GM12865 (cell line): ENCODE data around the gene FAM124B.
A peak's percentile ranks its signal among the peaks of the same experiment; 100 is the strongest.

Experiments used
- DNase-seq: peaks from one replicate; pipeline ENCODE4 v3.0.0; 2010; ENCODE audit warnings: low read depth
- H3K4me3 ChIP-seq: 2 replicates; pipeline ENCODE4 v1.5.1; 2011; ENCODE audit warnings: mild to moderate bottlenecking, low read depth, low read length, control low read depth
- CTCF ChIP-seq: IDR thresholded peaks from 2 replicates; pipeline ENCODE4 v1.5.1; 2011; ENCODE audit warnings: low read length, control low read depth, low read depth, inconsistent platforms; ENCODE audit not compliant: insufficient read depth; ENCODE audit errors: missing control alignments

Gene FAM124B

DNA sequence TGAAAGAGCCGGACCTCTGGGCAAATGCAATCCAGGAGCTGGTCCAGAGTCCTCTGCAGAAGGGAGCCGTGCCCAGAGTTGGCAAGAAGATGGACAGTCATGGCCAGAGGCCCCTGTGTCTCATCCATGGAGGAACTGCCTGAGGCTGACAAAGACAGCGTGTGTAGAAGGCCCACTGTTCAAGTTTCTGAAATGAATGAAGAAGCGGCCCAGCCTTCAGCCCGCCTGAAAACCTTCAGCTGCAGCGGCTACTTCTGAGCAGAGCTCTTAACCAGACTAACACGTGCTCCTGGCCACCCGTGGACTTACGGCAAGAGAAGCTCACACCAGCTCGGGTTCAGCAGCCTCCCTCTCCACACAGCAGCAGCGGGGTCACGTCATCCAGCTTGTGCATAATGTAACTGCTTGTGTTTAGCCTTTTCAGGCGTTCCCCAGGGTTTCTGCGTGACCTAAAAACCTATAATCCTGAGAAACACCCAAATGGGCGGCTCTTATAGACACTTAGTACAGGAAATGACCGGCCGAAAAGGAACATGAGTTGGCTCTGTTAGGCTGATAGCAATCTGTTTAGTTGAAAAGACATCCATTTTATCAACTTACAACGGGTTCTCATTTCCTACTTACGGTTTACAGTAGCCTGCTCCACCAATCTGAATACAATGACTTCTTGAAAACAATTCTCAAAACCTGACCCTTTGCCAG, at the start of gene FAM124B:
FAM124B (minus strand) TSS at position 467 of the 702 bp plus-strand sequence; CDS start at position 128, 339 bp downstream.
- no peak within 1 kb of the TSS for H3K4me3 ChIP-seq
- DNase-seq: peak; percentile 8
- TF ChIP-seq CTCF: no peak

- no peak overlapping the region for H3K4me3 ChIP-seq
- peak; percentile 54 for TF ChIP-seq CTCF
- peak; percentile 37 for DNase-seq
These were observed 47.6 kb upstream of the FAM124B start for GRCh38 chr2:224449212-224450147.

DNA sequence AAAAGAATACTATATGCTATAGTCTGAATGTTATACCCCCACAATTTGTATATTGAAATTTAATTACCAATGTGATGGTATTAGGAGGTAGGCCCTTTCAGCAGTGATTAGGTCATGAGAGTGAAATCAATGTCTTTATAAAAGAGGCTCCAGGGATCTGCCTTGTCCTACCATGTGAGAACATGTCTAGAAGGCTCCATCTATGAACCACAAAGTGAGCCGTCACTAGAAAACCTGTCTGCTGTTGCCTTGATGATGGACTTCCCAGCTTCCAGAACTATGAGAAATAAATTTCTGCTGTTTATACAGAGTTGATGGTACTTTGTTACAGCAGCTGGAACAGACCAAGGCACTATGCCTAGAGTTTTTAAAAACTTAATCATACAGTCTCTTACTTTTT, 46.3 kb upstream of the FAM124B start:
- no peak for DNase-seq
- H3K4me3 ChIP-seq: no peak overlapping the region
- no peak for TF ChIP-seq CTCF

DNA sequence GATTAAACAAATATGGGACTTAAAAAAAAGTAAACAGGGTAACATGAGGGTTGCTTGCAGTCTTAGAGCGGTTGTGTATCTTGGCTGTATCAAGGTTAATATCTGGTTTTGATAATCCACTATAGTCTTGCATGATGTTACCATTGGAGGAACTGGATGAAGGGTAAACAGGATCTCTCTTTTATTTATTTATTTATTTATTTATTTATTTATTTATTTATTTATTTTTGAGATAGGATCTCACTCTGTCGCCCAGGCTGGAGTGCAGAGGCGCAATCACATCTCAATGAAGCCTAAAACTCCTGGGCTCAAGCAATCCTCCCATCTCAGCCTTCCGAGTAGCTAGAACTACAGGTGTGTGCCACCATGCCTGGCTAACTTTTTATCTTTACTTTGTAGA, 42.9 kb upstream of the FAM124B start:
- TF ChIP-seq CTCF: no peak
- H3K4me3 ChIP-seq: no peak overlapping the region
- DNase-seq: no peak

DNA sequence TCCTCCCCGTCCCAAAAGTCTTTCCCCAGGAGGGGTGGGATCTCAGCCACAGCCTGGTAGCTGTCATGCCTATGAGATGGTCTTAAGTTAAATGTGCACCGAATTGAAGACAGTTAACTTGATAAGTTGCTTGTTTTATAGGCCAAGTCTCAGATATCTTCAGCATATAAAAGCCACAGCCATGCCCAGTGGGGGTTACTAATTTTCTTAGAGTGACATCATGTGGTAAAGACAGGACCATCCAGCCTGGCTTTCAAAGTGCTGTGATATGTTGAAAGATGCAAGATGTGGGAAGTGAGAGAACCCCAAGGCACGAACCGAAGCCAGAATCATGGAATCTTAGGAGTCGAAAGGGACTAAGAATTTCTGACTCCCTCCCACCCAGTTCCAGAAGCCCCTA, 42.1 kb upstream of the FAM124B start:
- TF ChIP-seq CTCF: no peak
- DNase-seq: no peak

DNA sequence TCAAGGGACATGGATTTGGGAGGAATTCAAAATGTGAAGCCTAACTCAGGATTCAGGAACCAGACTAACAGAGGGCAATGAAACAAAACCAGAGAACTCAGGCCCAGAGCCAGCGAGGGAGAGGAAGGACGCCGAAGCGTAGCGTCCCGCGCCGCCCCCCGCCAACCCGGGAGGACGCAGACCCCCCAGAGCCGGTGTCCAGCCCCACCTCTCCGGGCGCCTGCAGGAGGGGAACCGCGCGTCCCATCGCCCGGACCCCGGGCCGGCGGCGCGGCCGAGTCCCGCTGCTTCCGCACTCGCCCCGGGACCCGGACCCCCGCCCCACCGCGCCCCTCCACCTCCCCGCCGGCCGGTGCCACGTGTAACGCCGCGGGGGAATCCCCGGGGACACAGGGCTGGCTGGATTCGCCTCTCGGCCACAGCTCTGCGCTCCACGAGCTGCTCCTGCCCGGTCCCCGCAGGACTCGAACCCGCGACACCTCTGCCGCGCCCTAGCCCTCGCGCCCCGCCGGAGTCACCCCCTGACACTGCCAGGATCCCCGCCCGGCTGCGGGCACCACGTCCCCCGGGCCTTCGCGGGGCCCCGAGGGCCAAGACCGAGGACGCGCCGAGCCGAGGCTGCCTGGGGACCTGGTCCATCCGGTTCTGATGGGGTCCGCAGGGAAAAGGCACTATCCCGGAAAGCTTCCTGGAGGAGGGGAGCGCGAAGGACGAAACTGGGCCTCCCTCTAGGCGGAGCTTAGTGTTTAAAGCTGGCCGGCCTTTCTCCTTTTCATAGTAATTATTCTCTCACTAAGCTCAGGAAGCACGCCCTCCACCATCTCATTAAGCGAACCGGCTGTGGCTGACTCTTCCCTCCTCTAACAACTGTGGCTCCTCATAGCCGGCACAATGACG, 40.4 kb upstream of the FAM124B start:
- peak; percentile 31 for DNase-seq
- TF ChIP-seq CTCF: no peak
- peak overlapping the region; percentile 9 for H3K4me3 ChIP-seq

More for the DNA sequence above, 42.1 kb upstream of the FAM124B start:
- no peak overlapping the region for H3K4me3 ChIP-seq
